Heart left ventricle (tissue), 13 donors: ENCODE results near the gene PPP2R3C.

Source experiments
- POLR2A ChIP-seq, 2 donors: fragments of 450-650 bp; IDR thresholded peaks; one replicate each; pipeline ENCODE4 v1.6.1; 2017; ENCODE audit warnings: antibody characterized with exemption in 2 of 2, mild to moderate bottlenecking in 2 of 2, moderate library complexity in 2 of 2
- TF ChIP-seq, protein P1 (sequence below), 12 donors: fragments of 200-600 bp; sonication (generic) in 4 of 12; IDR thresholded peaks; one replicate each; pipeline versions ENCODE4 v1.5.0 to v1.8.0; 2018 to 2022; ENCODE audit warnings: antibody characterized with exemption in 12 of 12, mild to moderate bottlenecking in 5 of 12
- donor health status: ischemic (EF 13 %, LVEDD 7.1; RV severe dilation, severe dysfunction).
- donor health status: DM: no; HTN: yes; CAD: no.
- donor health status: DM: no; HTN: no; CAD: no.
- donor health status: ischemic (EF 25% LVEDD 6.9; RV normal size, moderate dysfunction).
- donor health status: ischemic (EF 25% LVEDD 5.7; RV mildly dilated, moderate dysfunction).
- donor health status: ischemic (EF 35%, LVEDD 5.7; RV mildly dilated, moderate dysfunction).
- donor health status: nonischemic (EF 11% LVEDD 7.7; RV severe dilation, severe dysfunction).
- donor health status: DM: yes; HTN: yes; CAD: no.
- donor health status: PGD.
- donor health status: ischemic (EF 29% LVEDD 5.4; RV normal size, mild dysfunction).
- donor health status: nonischemic (EF 23%, LVEDD 6.1; RV moderate dilation, normal function).

DNA sequence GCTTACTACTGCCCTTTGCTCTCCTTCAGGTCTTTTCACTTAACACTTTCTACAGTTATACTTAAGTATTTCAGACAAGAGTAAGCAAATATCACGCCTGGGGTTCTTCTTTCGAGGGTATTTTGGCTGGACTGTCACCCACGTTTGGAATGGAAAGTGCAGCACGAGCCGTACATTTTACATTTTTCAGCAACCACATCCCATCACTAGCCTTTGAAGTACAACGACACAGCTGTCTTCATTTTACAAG, 76.1 kb downstream of the PPP2R3C start:
- TF ChIP-seq, protein P1, sequence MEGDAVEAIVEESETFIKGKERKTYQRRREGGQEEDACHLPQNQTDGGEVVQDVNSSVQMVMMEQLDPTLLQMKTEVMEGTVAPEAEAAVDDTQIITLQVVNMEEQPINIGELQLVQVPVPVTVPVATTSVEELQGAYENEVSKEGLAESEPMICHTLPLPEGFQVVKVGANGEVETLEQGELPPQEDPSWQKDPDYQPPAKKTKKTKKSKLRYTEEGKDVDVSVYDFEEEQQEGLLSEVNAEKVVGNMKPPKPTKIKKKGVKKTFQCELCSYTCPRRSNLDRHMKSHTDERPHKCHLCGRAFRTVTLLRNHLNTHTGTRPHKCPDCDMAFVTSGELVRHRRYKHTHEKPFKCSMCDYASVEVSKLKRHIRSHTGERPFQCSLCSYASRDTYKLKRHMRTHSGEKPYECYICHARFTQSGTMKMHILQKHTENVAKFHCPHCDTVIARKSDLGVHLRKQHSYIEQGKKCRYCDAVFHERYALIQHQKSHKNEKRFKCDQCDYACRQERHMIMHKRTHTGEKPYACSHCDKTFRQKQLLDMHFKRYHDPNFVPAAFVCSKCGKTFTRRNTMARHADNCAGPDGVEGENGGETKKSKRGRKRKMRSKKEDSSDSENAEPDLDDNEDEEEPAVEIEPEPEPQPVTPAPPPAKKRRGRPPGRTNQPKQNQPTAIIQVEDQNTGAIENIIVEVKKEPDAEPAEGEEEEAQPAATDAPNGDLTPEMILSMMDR (IDR thresholded peaks at IDR 0.05): no peak
- TF ChIP-seq POLR2A (IDR thresholded peaks at IDR 0.05): no peak
